SU-DHL-6 (cell line): ENCODE measurements around the gene SMIM45.

Experiments
- H2AFZ ChIP-seq: fragments of 200-600 bp; sonication (generic); 2 replicates; pipeline ENCODE4 v1.6.1; 2014; ENCODE audit warnings: low read depth, mild to moderate bottlenecking, moderate library complexity, mixed read lengths, antibody characterized with exemption, low read length; ENCODE audit not compliant: severe bottlenecking
- H3F3A ChIP-seq: fragments of 200-600 bp; shearing (Covaris generic); 2 replicates; pipeline ENCODE4 v1.6.0; 2016; ENCODE audit warnings: antibody characterized with exemption, mild to moderate bottlenecking; ENCODE audit not compliant: insufficient read depth
- H3K27ac ChIP-seq: fragments of 200-600 bp; sonication (generic); 2 replicates; pipeline ENCODE4 v1.5.1; 2016; ENCODE audit warnings: low read depth, mild to moderate bottlenecking, low read length, moderate library complexity, mixed read lengths
- H3K27me3 ChIP-seq: fragments of 200-600 bp; sonication (generic), shearing (Covaris generic); 2 replicates; pipeline ENCODE4 v1.6.0; 2014; ENCODE audit warnings: mild to moderate bottlenecking, low read length
- H3K36me3 ChIP-seq: fragments of 200-600 bp; sonication (generic); 2 replicates; pipeline ENCODE4 v1.6.1; 2014; ENCODE audit warnings: mild to moderate bottlenecking, low read length, mixed read lengths
- H3K4me2 ChIP-seq: fragments of 300-600, 200-600 bp; shearing (Covaris generic), sonication (generic); 2 replicates; pipeline ENCODE4 v1.6.0; 2014; ENCODE audit warnings: low read length, low read depth, mild to moderate bottlenecking; ENCODE audit not compliant: poor library complexity, severe bottlenecking
- H3K4me3 ChIP-seq: fragments of 200-600 bp; sonication (generic); 2 replicates; pipeline ENCODE4 v1.5.1; 2014; ENCODE audit warnings: antibody characterized with exemption, low read length, mild to moderate bottlenecking, mixed read lengths; ENCODE audit not compliant: insufficient read depth, poor library complexity, severe bottlenecking
- H3K79me2 ChIP-seq: fragments of 200-600 bp; sonication (generic); 2 replicates; pipeline ENCODE4 v1.6.1; 2014; ENCODE audit warnings: mild to moderate bottlenecking, low read length, moderate library complexity; ENCODE audit not compliant: insufficient read depth
- H3K9ac ChIP-seq: fragments of 200-600 bp; sonication (generic); 2 replicates; pipeline ENCODE4 v1.7.0; 2014; ENCODE audit warnings: mild to moderate bottlenecking, low read length
- H3K9me2 ChIP-seq: fragments of 200-600 bp; sonication (generic); replicated peaks from 2 replicates; pipeline ENCODE4 v1.6.1; 2014; ENCODE audit warnings: low read length; ENCODE audit not compliant: insufficient read depth
- H3K9me3 ChIP-seq: fragments of 200-600 bp; sonication (generic); 2 replicates; pipeline ENCODE4 v1.6.1; 2014; ENCODE audit warnings: low read length, mixed read lengths; ENCODE audit not compliant: insufficient read depth
- H4K20me1 ChIP-seq: fragments of 200-600 bp; sonication (generic); 2 replicates; pipeline ENCODE4 v1.6.1; 2014; ENCODE audit warnings: low read depth, mild to moderate bottlenecking, antibody characterized with exemption, low read length, moderate library complexity, mixed read lengths
- CTCF ChIP-seq: fragments of 200-600 bp; sonication (generic); IDR thresholded peaks from one replicate; pipeline ENCODE4 v1.5.1; 2017; ENCODE audit warnings: antibody characterized with exemption, mild to moderate bottlenecking, low read length, moderate library complexity; ENCODE audit not compliant: insufficient read depth, poor library complexity, severe bottlenecking
- EZH2phosphoT487 ChIP-seq: fragments of 200-600 bp; sonication (generic), shearing (Covaris generic); conservative IDR thresholded peaks from 2 replicates; pipeline ENCODE4 v1.6.1; 2018; ENCODE audit warnings: mild to moderate bottlenecking, antibody characterized with exemption, low read length, moderate library complexity, mixed read lengths

Gene SMIM45

DNA sequence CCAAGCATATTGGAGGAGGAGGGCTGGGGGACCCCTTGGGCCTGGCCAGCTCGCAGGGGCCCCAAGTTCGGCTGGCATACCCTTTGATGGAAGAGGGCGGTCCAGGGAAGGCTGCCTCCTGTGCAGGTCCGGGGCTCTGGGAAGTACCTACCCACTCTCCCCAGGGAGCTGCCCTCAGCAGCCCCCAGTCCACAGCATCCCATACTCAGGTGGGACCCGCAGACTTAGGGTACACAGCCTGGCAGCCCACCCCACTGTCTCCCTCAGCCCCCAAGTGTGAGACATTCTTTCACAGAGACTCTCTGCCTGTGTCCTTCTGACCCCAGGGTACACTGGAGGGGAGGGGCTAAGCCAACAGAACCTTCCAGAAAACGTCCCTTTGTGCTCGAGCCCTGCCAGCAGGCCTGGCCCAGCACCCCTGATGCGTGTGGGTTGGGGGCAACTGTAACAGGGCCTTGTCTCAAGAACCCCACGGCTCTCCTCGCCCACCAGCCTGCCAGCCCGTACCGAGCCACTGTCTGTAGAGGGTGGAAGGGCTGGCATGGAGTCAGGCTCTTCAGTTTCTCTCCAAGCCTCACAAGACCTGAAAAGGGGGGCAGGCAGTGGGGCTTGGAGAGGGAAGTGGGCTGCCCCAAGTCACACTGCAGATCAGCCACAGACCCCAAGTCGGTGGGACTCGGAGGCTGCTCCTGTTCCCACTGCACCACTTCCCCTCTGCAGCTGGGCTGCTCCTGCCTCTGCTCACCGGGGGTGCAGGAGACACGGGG, 18.4 kb upstream of the SMIM45 start:
- peak overlapping the region; percentile 93 for H3K27ac ChIP-seq
- TF ChIP-seq CTCF: no peak
- no peak for TF ChIP-seq EZH2phosphoT487

GRCh38 chr22:41934284-41935014, 17.5 kb upstream of the SMIM45 start:
- Histone ChIP-seq H3K9me2 (no peaks in the 10 kb centered on the region), H3K36me3 (no peaks in the 10 kb centered on the region), H3K4me2 (no peak overlapping the region), H3K27me3 (no peaks in the 10 kb centered on the region), H3K9me3 (no peaks in the 10 kb centered on the region), H2AFZ (no peak overlapping the region), H3K27ac (peak overlapping the region; percentile 93), H3K9ac (no peak overlapping the region), H3K4me3 (no peak overlapping the region), H3K79me2 (no peaks in the 10 kb centered on the region; the same call in 1 of the 2 replicates), H4K20me1 (no peaks in the 10 kb centered on the region), H3F3A (peaks cover 41% of the 10 kb centered on the region)
- no peak for TF ChIP-seq CTCF
- TF ChIP-seq EZH2phosphoT487: no peak

More for the DNA sequence above, 18.4 kb upstream of the SMIM45 start:
- H3F3A ChIP-seq: peaks cover 37% of the 10 kb centered on the region
- no peaks in the 10 kb centered on the region; the same call in 1 of the 2 replicates for H3K79me2 ChIP-seq
- H3K4me3 ChIP-seq: no peak overlapping the region
- H3K27me3 ChIP-seq: no peaks in the 10 kb centered on the region
- H2AFZ ChIP-seq: no peak overlapping the region
- no peak overlapping the region for H3K9ac ChIP-seq
- no peaks in the 10 kb centered on the region for H3K36me3 ChIP-seq
- no peaks in the 10 kb centered on the region for H4K20me1 ChIP-seq
- H3K9me3 ChIP-seq: no peaks in the 10 kb centered on the region
- no peak overlapping the region for H3K4me2 ChIP-seq
- no peaks in the 10 kb centered on the region for H3K9me2 ChIP-seq

GRCh38 chr22:41935015-41935351, 17.0 kb upstream of the SMIM45 start:
- H3K79me2 ChIP-seq: no peaks in the 10 kb centered on the region; the same call in 1 of the 2 replicates
- H3K4me2 ChIP-seq: no peak overlapping the region
- no peak overlapping the region for H3K9ac ChIP-seq
- no peaks in the 10 kb centered on the region for H3K27me3 ChIP-seq
- H4K20me1 ChIP-seq: no peaks in the 10 kb centered on the region
- no peaks in the 10 kb centered on the region for H3K9me2 ChIP-seq
- H3K9me3 ChIP-seq: no peaks in the 10 kb centered on the region
- TF ChIP-seq CTCF: no peak
- TF ChIP-seq EZH2phosphoT487: no peak
- peak overlapping the region; percentile 93 for H3K27ac ChIP-seq
- H3K36me3 ChIP-seq: no peaks in the 10 kb centered on the region
- no peak overlapping the region for H3K4me3 ChIP-seq
- H2AFZ ChIP-seq: no peak overlapping the region
- H3F3A ChIP-seq: peaks cover 43% of the 10 kb centered on the region
